HepG2 (cell line): ENCODE results near the gene CTDP1. TPM values are rescaled to one million over a fixed set of nuclear protein-coding genes. Genes with fewer than 3 reads are reported as not detected.

ENCODE experiments used
- ATAC-seq: fragments of 200-7000 bp; cut with Tn5 transposase; 3 replicates; pipeline ENCODE4 v1.9.1; 2020; ENCODE audit warnings: mild to moderate bottlenecking, moderate library complexity
- BruUV-seq: library from RNA; stranded (reverse); fragments of 400-500 nt; replicated peaks from 2 replicates; lab custom pipeline; 2021; lab: Mats Ljungman, UMichigan
- CTCF ChIA-PET: fragments of 300-600 bp; formaldehyde crosslinking; extraction: SDS; loops from one replicate; lab custom pipeline; 2021; ENCODE audit warnings: low total read pairs, inconsistent platforms, low intra/inter-chr PET ratio; lab: Yijun Ruan, JAX
- POLR2A ChIA-PET: fragments of 350-600 bp; sonication (Branson Sonifier 250); formaldehyde crosslinking; loops from one replicate; lab custom pipeline; 2020; ENCODE audit warnings: antibody characterized with exemption, inconsistent platforms; lab: Yijun Ruan, JAX
- DNase-seq: peaks from one replicate; pipeline ENCODE4 v3.0.0-alpha.2; 2015; ENCODE audit warnings: low spot score
- FAIRE-seq: peaks from 3 replicates; lab custom pipeline; 2011; peaks lifted over from hg19 to GRCh38; lab: Jason Lieb, UNC
- H2AFZ ChIP-seq: one replicate; pipeline ENCODE4 v1.6.1; 2011; ENCODE audit warnings: low read length, inconsistent platforms
- H3K27ac ChIP-seq: fragments of 300-600 bp; 3 replicates; pipeline ENCODE4 v1.8.0; 2011; ENCODE audit warnings: mixed run types, mild to moderate bottlenecking, mixed read lengths, low read length, inconsistent platforms; ENCODE audit not compliant: insufficient read depth; ENCODE audit errors: extremely low read length
- H3K27me3 ChIP-seq, 2 experiments: fragments of 200-600 bp in 1 of 2; 2 replicates in 1 of 2; 3 replicates in 1 of 2; pipeline versions ENCODE4 v1.6.0 to v1.8.0; 2011; ENCODE audit warnings: low read length in 2 of 2, mild to moderate bottlenecking in 2 of 2, moderate library complexity in 2 of 2, inconsistent platforms in 1 of 2; ENCODE audit not compliant: insufficient read depth in 2 of 2, control insufficient read depth in 1 of 2
- H3K36me3 ChIP-seq, 2 experiments: fragments of 200-600 bp in 1 of 2; replicated peaks in 1 of 2; 2 replicates in 1 of 2; 3 replicates in 1 of 2; pipeline versions ENCODE4 v1.5.1 to v1.8.0; 2011; ENCODE audit warnings: low read length in 2 of 2, inconsistent platforms in 1 of 2; ENCODE audit not compliant: insufficient read depth in 2 of 2, control insufficient read depth in 1 of 2
- H3K4me1 ChIP-seq: 2 replicates; pipeline ENCODE4 v1.5.1; 2012; ENCODE audit warnings: low read length, inconsistent platforms; ENCODE audit not compliant: insufficient read depth
- H3K4me2 ChIP-seq: 2 replicates; pipeline ENCODE4 v1.6.0; 2011; ENCODE audit warnings: low read depth, low read length, inconsistent platforms
- H3K4me3 ChIP-seq, 3 experiments: fragments of 200-600 bp in 1 of 3; sonication (generic), shearing (Covaris generic) in 1 of 3; replicated peaks in 1 of 3; 2 replicates each; pipeline ENCODE4 v1.5.1; 2011 to 2016; ENCODE audit warnings: low read length in 3 of 3, inconsistent platforms in 2 of 3, low read depth in 2 of 3, mild to moderate bottlenecking in 2 of 3, control low read depth in 1 of 3, mixed read lengths in 1 of 3; ENCODE audit not compliant: insufficient read depth in 1 of 3
- H3K79me2 ChIP-seq: one replicate; pipeline ENCODE4 v1.6.1; 2011; ENCODE audit warnings: low read length, inconsistent platforms; ENCODE audit not compliant: insufficient read depth
- H3K9ac ChIP-seq: 2 replicates; pipeline ENCODE4 v1.6.0; 2011; ENCODE audit warnings: mild to moderate bottlenecking, low read depth, low read length, inconsistent platforms; ENCODE audit not compliant: insufficient read depth
- H3K9me3 ChIP-seq: 2 replicates; pipeline ENCODE4 v1.5.1; 2012; ENCODE audit warnings: mild to moderate bottlenecking, low read length
- H4K20me1 ChIP-seq: 2 replicates; pipeline ENCODE4 v1.6.0; 2011; ENCODE audit warnings: inconsistent platforms, mild to moderate bottlenecking, low read length, moderate library complexity; ENCODE audit not compliant: insufficient read depth
- AGO2 ChIP-seq: fragments of 200-400 bp; formaldehyde crosslinking; optimal IDR thresholded peaks from 2 replicates; pipeline ENCODE3; 2017; ENCODE audit warnings: mild to moderate bottlenecking, low read depth, low read length, moderate library complexity
- MTA1 ChIP-seq: sonication (generic); formaldehyde crosslinking; IDR thresholded peaks from 2 replicates; pipeline ENCODE4 v1.4.0; 2020; ENCODE audit warnings: missing genetic modification reagents, mild to moderate bottlenecking, borderline replicate concordance
- RCOR2 ChIP-seq: IDR thresholded peaks from 2 replicates; pipeline ENCODE4 v1.6.1; 2016; ENCODE audit warnings: missing biosample characterization, missing genetic modification reagents
- SIX4 ChIP-seq: sonication (generic); formaldehyde crosslinking; IDR thresholded peaks from 2 replicates; pipeline ENCODE4 v1.4.0; 2020; ENCODE audit warnings: missing genetic modification reagents
- XRCC5 ChIP-seq: fragments of 200-400 bp; formaldehyde crosslinking; optimal IDR thresholded peaks from 2 replicates; pipeline ENCODE3; 2017; ENCODE audit warnings: mild to moderate bottlenecking, low read length
- ZNF512B ChIP-seq: sonication (generic); formaldehyde crosslinking; IDR thresholded peaks from 2 replicates; pipeline ENCODE4 v1.5.1; 2020; ENCODE audit warnings: missing genetic modification reagents, mild to moderate bottlenecking, borderline replicate concordance
- WGBS: methylation state at CpG from one replicate; pipeline ENCODE4 v1.1.6; 2017; ENCODE audit warnings: low lambda C conversion rate; 5-methylcytosine and 5-hydroxymethylcytosine counted together
- in situ Hi-C: cut with HindIII; loops from 2 replicates; pipeline ENCODE4 v1.10.0; 2017; ENCODE audit warnings: low pct_unique_long_range_greater_than_20kb; ENCODE audit not compliant: extremely low pct_ligation_motif_present
- intact Hi-C: fragments of 100-400 bp; cut with micrococcal nuclease; formaldehyde crosslinking; loops from one replicate; pipeline ENCODE4 v1.10.0; 2022; ENCODE audit not compliant: unreplicated experiment
- polyA plus RNA-seq, 8 experiments: library from polyadenylated mRNA; depleted of rRNA in 3 of 8; stranded (reverse) in 7 of 8; unstranded in 1 of 8; fragments of >200 nt; fragmentation: Illumina TruSeq in 4 of 8; extraction: Trizol in 4 of 8; gene quantifications; 2 replicates each; pipeline versions ENCODE4 v1.2.1 to v1.2.3, GENCODE V29; 2011 to 2016; ENCODE audit warnings: low read depth in 4 of 8, missing spikeins in 1 of 8, mixed read lengths in 1 of 8; ENCODE audit not compliant: insufficient read depth in 1 of 8
- total RNA-seq, 5 experiments: library from RNA; depleted of rRNA; stranded (reverse); fragments of >200 nt; fragmentation: Illumina TruSeq; extraction: Trizol; gene quantifications; 2 replicates each; pipeline ENCODE4 v1.2.3, GENCODE V29; 2016; ENCODE audit warnings: low read depth in 1 of 5
- TF ChIP-seq, protein P1 (sequence below): IDR thresholded peaks from 2 replicates; pipeline ENCODE4 v1.6.1; 2016; ENCODE audit warnings: mild to moderate bottlenecking, missing biosample characterization, missing genetic modification reagents
- TF ChIP-seq, protein P2 (sequence below): sonication (generic); formaldehyde crosslinking; IDR thresholded peaks from 2 replicates; pipeline ENCODE4 v1.4.0; 2020; ENCODE audit warnings: missing genetic modification reagents, mild to moderate bottlenecking, borderline replicate concordance

The CTDP1 gene
- total and polyA plus RNA-seq, 2 of the 13 experiments (the other 11 are each of a cell fraction or from before 2014, with no cell fraction given), result 6.9 to 11.0 TPM

DNA sequence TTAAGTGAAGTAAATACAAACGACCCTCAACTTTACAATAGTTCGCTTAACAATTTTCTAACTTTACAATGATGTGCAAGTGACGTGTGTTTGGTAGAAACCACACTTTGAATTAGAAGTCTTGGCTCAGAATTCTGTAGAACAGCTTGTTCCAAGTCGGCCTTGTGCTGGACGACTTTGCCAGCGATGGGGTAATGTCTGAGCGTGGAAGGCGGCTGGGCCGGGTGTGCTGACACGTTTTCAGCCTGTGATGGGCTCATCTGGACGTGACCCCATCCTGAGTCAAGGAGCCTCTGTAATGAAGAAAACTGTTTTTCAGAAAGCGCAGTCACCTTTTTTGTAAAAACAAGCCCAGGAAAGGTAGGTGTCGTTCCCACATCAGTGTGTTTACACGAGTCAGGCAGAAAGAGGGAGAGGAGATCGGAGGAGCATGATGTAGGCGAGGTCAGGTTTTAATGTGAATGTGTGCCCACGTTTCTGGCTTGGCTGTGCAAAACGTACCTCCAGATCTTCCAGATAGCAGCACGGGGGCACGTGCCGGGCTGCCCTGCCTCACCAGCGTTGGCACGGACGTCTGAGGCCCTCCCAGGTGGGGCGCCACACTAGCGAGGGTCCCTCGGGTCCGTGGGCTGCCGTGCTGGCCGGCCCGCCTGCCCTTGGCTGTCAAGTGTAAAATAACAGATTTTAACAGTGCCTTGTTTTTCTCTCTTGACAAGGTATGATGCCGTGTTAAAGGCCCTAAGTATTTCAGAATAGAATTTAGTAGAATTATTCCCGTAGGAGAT is 54.6 kb downstream of the CTDP1 start (continued):
- TF ChIP-seq MTA1 (CRISPR knock-in tag), result no peak
- no peak for TF ChIP-seq RCOR2
- no peak for TF ChIP-seq SIX4
- TF ChIP-seq, protein P1, sequence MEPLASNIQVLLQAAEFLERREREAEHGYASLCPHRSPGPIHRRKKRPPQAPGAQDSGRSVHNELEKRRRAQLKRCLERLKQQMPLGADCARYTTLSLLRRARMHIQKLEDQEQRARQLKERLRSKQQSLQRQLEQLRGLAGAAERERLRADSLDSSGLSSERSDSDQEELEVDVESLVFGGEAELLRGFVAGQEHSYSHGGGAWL (CRISPR knock-in tag), result no peak
- TF ChIP-seq, all 625 proteins: peak for 0

DNA sequence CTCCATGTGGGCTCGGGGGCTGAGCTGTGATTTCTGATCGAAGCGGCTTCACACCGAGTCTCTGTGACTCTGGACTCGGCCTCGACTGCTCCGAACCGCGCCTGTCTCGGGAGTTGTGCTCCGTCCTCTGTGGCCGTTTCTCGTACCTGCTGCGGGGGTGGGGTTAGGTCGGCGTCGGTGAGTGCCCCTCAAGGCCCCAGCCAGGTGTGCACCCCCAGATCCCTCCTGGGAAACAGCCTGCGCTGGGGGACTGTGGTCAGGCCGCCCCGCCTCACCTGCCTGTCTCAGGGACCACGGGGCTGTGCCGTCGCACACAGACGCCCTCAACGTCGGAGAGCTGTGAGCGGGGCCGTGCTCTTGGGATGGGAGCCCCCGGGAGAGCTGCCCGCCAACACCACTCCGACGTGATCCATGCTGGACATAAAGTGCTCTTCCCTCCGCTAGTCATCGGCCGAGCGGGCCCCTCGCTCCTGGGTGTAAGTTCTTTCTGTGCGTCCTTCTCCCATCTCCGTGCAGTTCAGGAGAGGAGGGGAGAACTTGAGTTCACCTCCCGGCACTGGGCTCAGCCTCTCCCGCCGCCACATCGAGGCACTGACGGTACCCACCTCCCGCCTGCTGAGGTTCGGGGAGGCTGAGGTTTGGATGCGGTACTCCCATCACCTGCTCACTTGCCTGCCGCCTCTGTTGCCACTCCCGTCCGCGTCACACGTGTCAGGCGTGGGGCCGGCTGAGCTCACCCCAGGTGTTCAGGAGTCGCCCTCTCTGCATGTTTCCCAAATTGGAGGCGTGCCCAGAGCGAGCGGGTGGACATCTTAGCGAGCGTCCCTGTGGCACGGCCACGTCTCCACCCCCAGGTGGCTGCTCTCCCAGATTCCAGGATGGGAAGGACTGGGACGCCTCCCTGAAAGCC is 55.7 kb downstream of the CTDP1 start:
- no peak for FAIRE-seq
- Histone ChIP-seq H3K4me1 (no peaks in the 10 kb centered on the region), H3K27me3 (no peaks in the 10 kb centered on the region; a peak in 1 of 5 replicates), H3K9me3 (no peaks in the 10 kb centered on the region), H3K36me3 (peaks cover 17 to 61% of the 10 kb centered on the region in 2 experiments; a peak in 4 of 5 replicates), H2AFZ (no peak overlapping the region), H3K79me2 (no peaks in the 10 kb centered on the region), H4K20me1 (0 out of 2 replicates have a peak, but pooled peaks cover 3% of the 10 kb centered on the region), H3K9ac (no peak overlapping the region), H3K4me2 (no peak overlapping the region), H3K4me3 (no peak overlapping the region), H3K27ac (no peak overlapping the region)
- intact Hi-C loops, result no loop called here
- DNase-seq, result no peak
- TF ChIP-seq, protein P2, sequence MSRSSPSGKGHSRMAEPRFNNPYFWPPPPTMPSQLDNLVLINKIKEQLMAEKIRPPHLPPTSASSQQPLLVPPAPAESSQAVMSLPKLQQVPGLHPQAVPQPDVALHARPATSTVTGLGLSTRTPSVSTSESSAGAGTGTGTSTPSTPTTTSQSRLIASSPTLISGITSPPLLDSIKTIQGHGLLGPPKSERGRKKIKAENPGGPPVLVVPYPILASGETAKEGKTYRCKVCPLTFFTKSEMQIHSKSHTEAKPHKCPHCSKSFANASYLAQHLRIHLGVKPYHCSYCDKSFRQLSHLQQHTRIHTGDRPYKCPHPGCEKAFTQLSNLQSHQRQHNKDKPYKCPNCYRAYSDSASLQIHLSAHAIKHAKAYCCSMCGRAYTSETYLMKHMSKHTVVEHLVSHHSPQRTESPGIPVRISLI (CRISPR knock-in tag), result no peak
- TF ChIP-seq XRCC5 (no peak), ZNF512B (CRISPR knock-in tag) (no peak), AGO2 (peak; percentile 12)
- POLR2A ChIA-PET, result no interaction called here
- in situ Hi-C loops, result no loop called here
- no peak for ATAC-seq
- BruUV-seq, result no TSS peak
- CTCF ChIA-PET, result no interaction called here
- 95% methylated on average over 46 of the region's 63 CpGs for WGBS
